ENCODE measurements around the gene NUP58. TPM values are rescaled to one million over a fixed set of nuclear protein-coding genes. Genes with fewer than 3 reads are reported as not detected.

NUP58 gene
- total and polyA plus RNA-seq, 4 donors = 6.5 to 43.3 (median 16.0) TPM

DNA sequence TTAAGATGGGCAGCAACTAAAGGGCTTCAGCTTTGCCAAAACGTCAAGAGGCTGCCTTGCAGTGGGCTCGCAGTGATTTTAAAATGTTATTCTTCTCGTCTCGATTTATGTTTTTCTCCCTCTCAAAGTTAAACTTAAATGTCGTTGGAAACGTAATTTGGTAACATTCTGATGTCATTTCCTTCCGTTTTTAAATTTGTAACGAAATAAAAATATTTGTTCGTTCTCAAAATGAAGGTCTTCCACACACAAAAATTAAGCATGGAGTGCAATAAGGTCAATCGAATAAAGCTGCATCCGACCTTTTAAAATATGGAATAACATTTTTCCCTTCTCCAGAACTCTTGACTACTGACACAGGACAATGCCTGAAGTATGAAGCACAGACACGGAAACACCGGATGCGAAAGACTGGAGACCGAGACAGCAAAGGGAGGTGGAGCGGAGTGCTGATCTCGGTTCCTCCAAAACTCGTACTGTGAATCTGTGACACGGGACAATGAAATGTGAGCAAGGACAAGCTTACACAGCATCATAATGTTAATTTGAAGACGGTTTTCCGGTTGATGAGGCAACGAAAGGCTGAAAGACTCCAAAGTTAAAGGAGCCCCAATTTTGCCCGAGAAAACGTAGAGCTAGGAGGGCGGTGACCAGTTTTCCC, 15.0 kb upstream of the NUP58 start:
- H3K4me3 ChIP-seq (ENCODE audit: low read depth in 1 of 3, low read length in 3 of 3) = peak overlapping the region; percentile 67 to 90 (median 87)
- 11% methylated on average over 25 of the region's 25 CpGs for whole genome bisulfite sequencing
- peaks cover 0 to 9% (median 4%) of the 10 kb centered on the region in 4 donors for H3K4me1 ChIP-seq (ENCODE audit: control insufficient read depth in 4 of 4, insufficient read depth in 4 of 4, low read length in 3 of 4)
- H3K9ac ChIP-seq (ENCODE audit: low read depth in 1 of 2, low read length in 2 of 2) = peak overlapping the region; percentile 91 to 93
- TF ChIP-seq GABPA (IDR thresholded peaks at IDR 0.05 in 1 of 2, conservative IDR thresholded peaks at IDR 0.05 in 1 of 2) (peak in 1 of 2 donors; percentile 30), YY1 (IDR thresholded peaks at IDR 0.05) (peak; percentile 29), HNF4G (IDR thresholded peaks at IDR 0.05) (no peak)
- TF ChIP-seq, protein P1, sequence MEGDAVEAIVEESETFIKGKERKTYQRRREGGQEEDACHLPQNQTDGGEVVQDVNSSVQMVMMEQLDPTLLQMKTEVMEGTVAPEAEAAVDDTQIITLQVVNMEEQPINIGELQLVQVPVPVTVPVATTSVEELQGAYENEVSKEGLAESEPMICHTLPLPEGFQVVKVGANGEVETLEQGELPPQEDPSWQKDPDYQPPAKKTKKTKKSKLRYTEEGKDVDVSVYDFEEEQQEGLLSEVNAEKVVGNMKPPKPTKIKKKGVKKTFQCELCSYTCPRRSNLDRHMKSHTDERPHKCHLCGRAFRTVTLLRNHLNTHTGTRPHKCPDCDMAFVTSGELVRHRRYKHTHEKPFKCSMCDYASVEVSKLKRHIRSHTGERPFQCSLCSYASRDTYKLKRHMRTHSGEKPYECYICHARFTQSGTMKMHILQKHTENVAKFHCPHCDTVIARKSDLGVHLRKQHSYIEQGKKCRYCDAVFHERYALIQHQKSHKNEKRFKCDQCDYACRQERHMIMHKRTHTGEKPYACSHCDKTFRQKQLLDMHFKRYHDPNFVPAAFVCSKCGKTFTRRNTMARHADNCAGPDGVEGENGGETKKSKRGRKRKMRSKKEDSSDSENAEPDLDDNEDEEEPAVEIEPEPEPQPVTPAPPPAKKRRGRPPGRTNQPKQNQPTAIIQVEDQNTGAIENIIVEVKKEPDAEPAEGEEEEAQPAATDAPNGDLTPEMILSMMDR (IDR thresholded peaks at IDR 0.05; ENCODE audit: low read depth, low read length, missing input control) = no peak
- H3K36me3 ChIP-seq (ENCODE audit: control insufficient read depth in 4 of 4, insufficient read depth in 3 of 4, low read depth in 1 of 4, low read length in 3 of 4) = peaks cover 0 to 1% (median 0%) of the 10 kb centered on the region in 4 donors
- H3K27me3 ChIP-seq (ENCODE audit: control insufficient read depth in 4 of 4, insufficient read depth in 4 of 4, low read length in 3 of 4) = no peaks in the 10 kb centered on the region
- H3K9me3 ChIP-seq (ENCODE audit: control insufficient read depth in 4 of 4, low read length in 3 of 4) = no peaks in the 10 kb centered on the region
- peak overlapping the region; percentile 93 to 95 for H3K27ac ChIP-seq (ENCODE audit: low read depth in 1 of 2, low read length in 2 of 2)
- DNase-seq (ENCODE audit: low spot score) = no peak

DNA sequence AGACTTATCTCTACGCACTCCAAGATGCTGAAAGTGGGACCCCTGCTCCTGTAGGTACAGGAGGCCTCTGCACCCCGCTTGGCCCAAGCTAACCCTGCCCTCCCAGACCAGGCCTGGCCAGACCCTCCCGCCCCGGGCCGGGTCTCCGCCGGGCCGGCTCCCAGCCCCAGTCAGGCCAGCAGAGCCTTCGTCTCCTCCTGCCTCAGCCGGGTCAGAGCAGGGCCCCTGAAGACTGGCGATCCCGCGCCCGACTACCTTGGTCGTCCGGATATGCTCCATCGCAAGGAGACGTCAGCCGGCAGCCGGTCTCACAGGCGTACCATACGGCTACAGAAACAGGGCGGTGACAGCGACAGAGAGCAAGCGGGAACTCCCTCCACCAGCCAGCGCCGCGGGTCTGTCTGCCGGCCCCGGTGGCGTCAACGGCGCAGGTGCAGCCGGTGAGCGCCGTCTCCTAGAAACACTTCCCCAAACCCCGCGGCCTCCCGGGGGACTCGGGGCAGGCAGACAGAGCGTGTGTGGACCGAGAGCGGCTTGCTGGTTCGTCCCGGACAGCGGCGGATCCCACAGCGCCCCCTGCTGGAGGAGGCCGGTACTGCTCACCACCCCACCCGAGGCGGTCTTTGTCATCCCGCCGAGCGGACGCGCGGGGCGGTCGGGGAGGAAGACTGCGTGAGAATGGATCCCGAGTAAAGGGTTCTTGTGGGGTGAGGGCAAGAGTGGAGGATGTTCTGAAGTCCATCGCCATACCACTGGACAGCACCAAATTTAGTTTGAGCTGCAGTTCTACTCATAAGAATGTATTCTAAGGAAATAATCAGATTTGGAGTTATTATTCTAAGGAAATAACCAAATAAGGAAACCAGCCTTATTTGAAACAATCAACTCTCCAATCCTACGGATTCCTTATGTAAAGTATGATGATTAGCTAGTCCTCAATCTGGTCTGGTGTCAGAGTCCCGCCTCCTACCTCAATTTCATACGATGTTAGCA, 14.2 kb upstream of the NUP58 start, which contains the start of gene MTMR6:
Gene MTMR6, minus strand, starts transcription at position 520 of the 993 bp plus-strand sequence. Its CDS starts 241 bp downstream, at position 279.
- TF ChIP-seq HNF4A (conservative IDR thresholded peaks at IDR 0.05) (peak in 1 of 2 donors; percentile 9), NR2F2 (IDR thresholded peaks at IDR 0.05) (no peak), YY1 (IDR thresholded peaks at IDR 0.05) (peak; percentile 61), SP1 (IDR thresholded peaks at IDR 0.05) (peak; percentile 8), RAD21 (IDR thresholded peaks at IDR 0.05) (peak; percentile 67 to 78), RXRA (IDR thresholded peaks at IDR 0.05) (peak in 1 of 2 donors; percentile 10), EGR1 (IDR thresholded peaks at IDR 0.05; ENCODE audit: low read depth in 2 of 2) (no peak), GABPA (IDR thresholded peaks at IDR 0.05 in 1 of 2, conservative IDR thresholded peaks at IDR 0.05 in 1 of 2) (peak; percentile 7 to 51)
- TF ChIP-seq, protein P1 (IDR thresholded peaks at IDR 0.05; ENCODE audit: low read depth, low read length, missing input control) = peak; percentile 99
- TF ChIP-seq, protein P2, sequence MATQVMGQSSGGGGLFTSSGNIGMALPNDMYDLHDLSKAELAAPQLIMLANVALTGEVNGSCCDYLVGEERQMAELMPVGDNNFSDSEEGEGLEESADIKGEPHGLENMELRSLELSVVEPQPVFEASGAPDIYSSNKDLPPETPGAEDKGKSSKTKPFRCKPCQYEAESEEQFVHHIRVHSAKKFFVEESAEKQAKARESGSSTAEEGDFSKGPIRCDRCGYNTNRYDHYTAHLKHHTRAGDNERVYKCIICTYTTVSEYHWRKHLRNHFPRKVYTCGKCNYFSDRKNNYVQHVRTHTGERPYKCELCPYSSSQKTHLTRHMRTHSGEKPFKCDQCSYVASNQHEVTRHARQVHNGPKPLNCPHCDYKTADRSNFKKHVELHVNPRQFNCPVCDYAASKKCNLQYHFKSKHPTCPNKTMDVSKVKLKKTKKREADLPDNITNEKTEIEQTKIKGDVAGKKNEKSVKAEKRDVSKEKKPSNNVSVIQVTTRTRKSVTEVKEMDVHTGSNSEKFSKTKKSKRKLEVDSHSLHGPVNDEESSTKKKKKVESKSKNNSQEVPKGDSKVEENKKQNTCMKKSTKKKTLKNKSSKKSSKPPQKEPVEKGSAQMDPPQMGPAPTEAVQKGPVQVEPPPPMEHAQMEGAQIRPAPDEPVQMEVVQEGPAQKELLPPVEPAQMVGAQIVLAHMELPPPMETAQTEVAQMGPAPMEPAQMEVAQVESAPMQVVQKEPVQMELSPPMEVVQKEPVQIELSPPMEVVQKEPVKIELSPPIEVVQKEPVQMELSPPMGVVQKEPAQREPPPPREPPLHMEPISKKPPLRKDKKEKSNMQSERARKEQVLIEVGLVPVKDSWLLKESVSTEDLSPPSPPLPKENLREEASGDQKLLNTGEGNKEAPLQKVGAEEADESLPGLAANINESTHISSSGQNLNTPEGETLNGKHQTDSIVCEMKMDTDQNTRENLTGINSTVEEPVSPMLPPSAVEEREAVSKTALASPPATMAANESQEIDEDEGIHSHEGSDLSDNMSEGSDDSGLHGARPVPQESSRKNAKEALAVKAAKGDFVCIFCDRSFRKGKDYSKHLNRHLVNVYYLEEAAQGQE (IDR thresholded peaks at IDR 0.05) = no peak
- Histone ChIP-seq H3K9me3 (ENCODE audit: control insufficient read depth in 4 of 4, low read length in 3 of 4) (no peaks in the 10 kb centered on the region), H3K27ac (ENCODE audit: low read depth in 1 of 2, low read length in 2 of 2) (peak within 1 kb of the TSS; percentile 93 to 95), H3K27me3 (ENCODE audit: control insufficient read depth in 4 of 4, insufficient read depth in 4 of 4, low read length in 3 of 4) (no peaks in the 10 kb centered on the region), H3K36me3 (ENCODE audit: control insufficient read depth in 4 of 4, insufficient read depth in 3 of 4, low read depth in 1 of 4, low read length in 3 of 4) (no peaks in the 10 kb centered on the region), H3K9ac (ENCODE audit: low read depth in 1 of 2, low read length in 2 of 2) (peak within 1 kb of the TSS; percentile 91 to 93), H3K4me3 (ENCODE audit: low read depth in 1 of 3, low read length in 3 of 3) (peak within 1 kb of the TSS; percentile 67 to 90 (median 87)), H3K4me1 (ENCODE audit: control insufficient read depth in 4 of 4, insufficient read depth in 4 of 4, low read length in 3 of 4) (peaks cover 0 to 5% (median 4%) of the 10 kb centered on the region in 4 donors)
- peak; percentile 97 for DNase-seq (ENCODE audit: low spot score)
- WGBS = 2% methylated on average over 65 of the region's 65 CpGs
